Colonic mucosa (tissue), 4 donors: ENCODE measurements around the gene RING1. TPM values are rescaled to one million over a fixed set of nuclear protein-coding genes. Genes with fewer than 3 reads are reported as not detected.
"Not testable (repeated sequence)": the region's sequence is repeated elsewhere in the genome, so short reads cannot be mapped to it uniquely, and the experiment has no call there.

Source experiments
- DNase-seq: peaks from one replicate; pipeline ENCODE4 v3.0.0-alpha.2; 2020
- H3K27ac ChIP-seq: fragments of 200-600 bp; one replicate; pipeline ENCODE4 v1.8.0; 2021
- H3K27me3 ChIP-seq: fragments of 200-600 bp; one replicate; pipeline ENCODE4 v1.8.0; 2021
- H3K36me3 ChIP-seq: fragments of 200-600 bp; one replicate; pipeline ENCODE4 v1.8.0; 2021
- H3K4me1 ChIP-seq: fragments of 200-600 bp; one replicate; pipeline ENCODE4 v1.8.0; 2021; ENCODE audit warnings: mild to moderate bottlenecking
- H3K4me3 ChIP-seq: fragments of 200-600 bp; one replicate; pipeline ENCODE4 v1.8.0; 2021
- H3K9ac ChIP-seq, 2 donors: one replicate each; pipeline ENCODE4 v1.7.0; 2013; ENCODE audit warnings: control low read depth in 2 of 2, low read depth in 2 of 2, low read length in 2 of 2
- H3K9me3 ChIP-seq: fragments of 200-600 bp; one replicate; pipeline ENCODE4 v1.8.0; 2021
- CTCF ChIP-seq: fragments of 200-600 bp; IDR thresholded peaks from one replicate; pipeline ENCODE4 v1.8.0; 2022; ENCODE audit warnings: antibody characterized with exemption, mild to moderate bottlenecking
- intact Hi-C: fragments of 100-400 bp; cut with DNase I; formaldehyde crosslinking; loops from one replicate; pipeline ENCODE4 v1.14.1; 2022
- total RNA-seq, 2 donors: library from RNA; stranded (reverse); fragmentation: NEBNext Ultra II Directional in 1 of 2; extraction: Animal tissue kit (Norgen Biotek cat#: 25700) in 1 of 2; gene quantifications; one replicate each; pipeline ENCODE4 v1.2.1, GENCODE V29; 2021
- donor health status: healthy.
- donor health status: DM: no; HTN: no; CAD: no.
- donor health status: DM: no; HTN: no; CAD: no.

Gene RING1
- total RNA-seq, 2 donors from 2014 or later: 24.8 to 30.9 TPM

DNA sequence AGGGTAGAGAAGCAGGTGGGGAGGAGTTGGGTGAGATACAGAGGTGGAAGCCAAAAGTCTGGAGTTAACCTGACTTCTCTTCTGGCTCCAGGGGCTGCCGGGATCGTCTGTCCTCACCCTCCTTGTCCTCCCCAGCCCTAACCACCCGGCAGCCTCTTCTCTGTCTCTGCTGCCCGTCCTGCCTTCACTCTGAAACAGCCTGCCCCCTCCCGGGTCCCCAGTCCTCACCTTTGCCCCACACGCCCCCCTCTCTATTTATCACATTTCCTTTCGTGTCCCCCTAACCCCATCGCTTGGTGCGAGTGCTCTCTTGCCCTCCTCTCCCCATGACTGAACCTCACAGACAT, 5.7 kb downstream of the RING1 start:
- intact Hi-C loops: no loop called here
- no peaks in the 10 kb centered on the region for H3K9me3 ChIP-seq
- no peak for TF ChIP-seq CTCF
- H3K9ac ChIP-seq: peak overlapping the region in 1 of 2 donors; percentile 56
- DNase-seq: no peak
- no peaks in the 10 kb centered on the region for H3K27me3 ChIP-seq
- H3K36me3 ChIP-seq: no peaks in the 10 kb centered on the region
- peak overlapping the region; percentile 7 for H3K4me3 ChIP-seq
- no peaks in the 10 kb centered on the region for H3K4me1 ChIP-seq
- H3K27ac ChIP-seq: no peak overlapping the region

GRCh38 chr6:33215271-33216116, 7.2 kb downstream of the RING1 start:
- intact Hi-C loops: no loop called here
- DNase-seq: no peak
- H3K9ac ChIP-seq: no peak overlapping the region
- TF ChIP-seq CTCF: no peak
- no peak overlapping the region for H3K4me3 ChIP-seq
- H3K36me3 ChIP-seq: no peaks in the 10 kb centered on the region
- H3K27ac ChIP-seq: no peak overlapping the region
- no peaks in the 10 kb centered on the region for H3K4me1 ChIP-seq
- H3K9me3 ChIP-seq: no peaks in the 10 kb centered on the region
- H3K27me3 ChIP-seq: no peaks in the 10 kb centered on the region

- no peak for DNase-seq
- no peak for TF ChIP-seq CTCF
- H3K27ac ChIP-seq: no peak overlapping the region
- no peak overlapping the region for H3K9ac ChIP-seq
- no peaks in the 10 kb centered on the region for H3K4me1 ChIP-seq
- intact Hi-C loops: no loop called here
- H3K9me3 ChIP-seq: no peaks in the 10 kb centered on the region
- no peaks in the 10 kb centered on the region for H3K27me3 ChIP-seq
- H3K36me3 ChIP-seq: no peaks in the 10 kb centered on the region
- H3K4me3 ChIP-seq: no peak overlapping the region
Observed at GRCh38 chr6:33216117-33216649, 7.9 kb downstream of the RING1 start.

DNA sequence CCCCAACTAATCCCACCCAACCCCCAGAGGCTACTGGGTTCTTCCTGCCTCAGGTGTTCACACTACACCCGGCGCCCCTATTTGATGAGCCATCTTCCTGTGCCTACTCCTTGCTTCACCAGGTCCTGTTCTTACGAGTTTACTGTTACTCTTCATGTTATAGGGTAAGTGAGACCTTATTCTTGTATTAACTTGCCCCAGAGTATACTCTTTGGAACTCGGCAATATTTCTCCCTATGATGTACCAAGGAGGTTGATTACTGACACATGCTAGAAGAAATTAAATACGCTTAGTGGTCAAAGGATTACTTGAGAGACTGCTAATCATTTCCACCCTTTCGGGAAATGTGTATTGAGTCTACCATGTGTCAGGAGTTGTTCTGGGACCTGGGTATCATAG, 8.9 kb downstream of the RING1 start:
- H3K27me3 ChIP-seq: no peaks in the 10 kb centered on the region
- no peak overlapping the region for H3K9ac ChIP-seq
- DNase-seq: no peak
- intact Hi-C loops: no loop called here
- H3K9me3 ChIP-seq: no peaks in the 10 kb centered on the region
- TF ChIP-seq CTCF: no peak
- H3K27ac ChIP-seq: no peak overlapping the region
- H3K4me3 ChIP-seq: no peak overlapping the region
- H3K4me1 ChIP-seq: no peaks in the 10 kb centered on the region
- H3K36me3 ChIP-seq: no peaks in the 10 kb centered on the region

DNA sequence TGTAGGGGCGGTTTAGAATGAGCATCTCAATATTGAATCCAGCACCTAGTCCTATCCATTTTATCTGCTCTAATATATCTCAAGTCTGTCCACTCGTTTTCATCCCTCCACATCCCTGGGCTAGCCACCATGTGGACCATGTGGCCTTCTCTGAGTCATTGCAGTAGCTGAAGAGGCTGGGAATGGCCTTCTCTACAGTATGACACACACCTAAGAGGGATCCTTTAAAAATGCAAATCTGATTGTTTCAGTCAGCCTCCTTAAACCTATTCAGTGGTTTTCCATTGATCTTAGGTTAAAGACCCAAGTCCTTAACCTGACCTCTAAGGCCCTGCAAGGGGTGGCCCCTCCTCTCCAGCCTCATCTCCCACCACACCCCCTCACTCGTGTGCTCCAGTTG, 9.4 kb downstream of the RING1 start:
- H3K9ac ChIP-seq: no peak overlapping the region
- no peaks in the 10 kb centered on the region for H3K9me3 ChIP-seq
- H3K4me1 ChIP-seq: no peaks in the 10 kb centered on the region
- intact Hi-C loops: no loop called here
- DNase-seq: no peak
- no peak overlapping the region for H3K4me3 ChIP-seq
- no peaks in the 10 kb centered on the region for H3K36me3 ChIP-seq
- no peak for TF ChIP-seq CTCF
- no peak overlapping the region for H3K27ac ChIP-seq
- no peaks in the 10 kb centered on the region for H3K27me3 ChIP-seq

DNA sequence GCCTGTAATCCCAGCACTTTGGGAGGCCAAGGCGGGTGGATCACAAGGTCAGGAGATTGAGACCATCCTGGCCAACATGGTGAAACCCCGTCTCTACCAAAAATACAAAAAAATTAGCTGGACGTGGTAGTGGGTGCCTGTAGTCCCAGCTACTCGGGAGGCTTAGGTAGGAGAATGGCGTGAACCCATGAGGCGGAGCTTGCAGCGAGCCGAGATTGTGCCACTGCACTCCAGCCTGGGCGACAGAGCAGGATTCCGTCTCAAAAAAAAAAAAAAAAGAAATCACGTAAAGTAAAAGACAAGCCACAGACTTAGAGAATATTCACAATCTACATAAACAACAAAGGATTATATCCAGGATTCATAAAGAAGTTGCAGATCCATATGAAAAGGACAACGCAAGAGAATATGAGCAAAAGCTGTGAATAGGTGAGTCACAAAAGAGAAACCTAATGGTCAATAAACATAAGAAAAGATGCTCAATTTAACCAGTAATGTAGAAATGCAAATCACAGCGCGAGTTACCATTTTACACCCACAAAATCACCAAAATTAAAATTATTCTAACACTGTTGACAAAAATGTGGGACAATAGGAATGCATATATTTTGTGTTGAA, 18.3 kb downstream of the RING1 start:
- H3K4me3 ChIP-seq, H3K36me3 ChIP-seq, H3K27me3 ChIP-seq, H3K9ac ChIP-seq, H3K9me3 ChIP-seq, H3K4me1 ChIP-seq, H3K27ac ChIP-seq, intact Hi-C loops, DNase-seq: not testable (repeated sequence)
